HG02973 (cell line): ENCODE data around the gene NPIPB9.

Source experiments
- ATAC-seq: cut with Tn5 transposase; IDR thresholded peaks from one replicate; pipeline ENCODE4 v1.9.1; 2021; ENCODE audit warnings: moderate library complexity; ENCODE audit not compliant: unreplicated experiment

The NPIPB9 gene

GRCh38 chr16:28821874-28822519 lies 70.4 kb downstream of the NPIPB9 start:
- no peak for ATAC-seq
